PC-3 (cell line): ENCODE data around the gene ALDH7A1. TPM values are rescaled to one million over a fixed set of nuclear protein-coding genes. Genes with fewer than 3 reads are reported as not detected.

Experiments used
- ATAC-seq: fragments of 200-7000 bp; cut with Tn5 transposase; 2 replicates; pipeline ENCODE4 v1.9.1; 2020; ENCODE audit warnings: mild to moderate bottlenecking, moderate library complexity
- BruUV-seq: library from RNA; stranded (reverse); fragments of 400-500 nt; replicated peaks from 2 replicates; lab custom pipeline; 2021; lab: Mats Ljungman, UMichigan
- CTCF ChIA-PET: fragments of 300-600 bp; sonication (Branson Sonifier 250); formaldehyde crosslinking; loops from one replicate; lab custom pipeline; 2022; ENCODE audit warnings: antibody characterized with exemption; lab: Charles Lee
- POLR2A ChIA-PET: fragments of 300-600 bp; sonication (Branson Sonifier 250); formaldehyde crosslinking; loops from one replicate; lab custom pipeline; 2022; ENCODE audit warnings: antibody characterized with exemption; ENCODE audit not compliant: unreplicated experiment; lab: Charles Lee
- DNase-seq: peaks from one replicate; pipeline ENCODE4 v3.0.0-alpha.2; 2015
- H2AFZ ChIP-seq: fragments of 300-600 bp; sonication (generic); 2 replicates; pipeline ENCODE4 v1.6.0; 2016; ENCODE audit warnings: antibody characterized with exemption, low read length
- H3F3A ChIP-seq: fragments of 300-600 bp; sonication (generic); one replicate; pipeline ENCODE4 v1.6.0; 2017; ENCODE audit warnings: antibody characterized with exemption, low read length, control low read depth, mild to moderate bottlenecking; ENCODE audit not compliant: unreplicated experiment
- H3K27ac ChIP-seq: fragments of 300-600 bp; sonication (generic); 2 replicates; pipeline ENCODE4 v1.5.1; 2016; ENCODE audit warnings: mild to moderate bottlenecking, low read length
- H3K27me3 ChIP-seq: fragments of 300-600 bp; sonication (generic); 2 replicates; pipeline ENCODE4 v1.6.1; 2016; ENCODE audit warnings: low read length, mixed read lengths
- H3K36me3 ChIP-seq: fragments of 300-600 bp; sonication (generic); 2 replicates; pipeline ENCODE4 v1.6.1; 2016; ENCODE audit warnings: low read depth, mixed run types, low read length, mixed read lengths
- H3K4me1 ChIP-seq: fragments of 300-600 bp; sonication (generic); 2 replicates; pipeline ENCODE4 v1.5.1; 2016; ENCODE audit warnings: low read length; ENCODE audit not compliant: insufficient read depth
- H3K4me2 ChIP-seq: fragments of 300-600 bp; sonication (generic); 2 replicates; pipeline ENCODE4 v1.6.0; 2016; ENCODE audit warnings: low read length
- H3K4me3 ChIP-seq: fragments of 300-600 bp; sonication (generic); 2 replicates; pipeline ENCODE4 v1.5.1; 2016; ENCODE audit warnings: mild to moderate bottlenecking, low read length, mixed read lengths
- H3K79me2 ChIP-seq: fragments of 300-600 bp; sonication (generic); 2 replicates; pipeline ENCODE4 v1.6.1; 2017; ENCODE audit warnings: low read length, mixed read lengths
- H3K9ac ChIP-seq: fragments of 300-600 bp; sonication (generic); 2 replicates; pipeline ENCODE4 v1.6.0; 2016; ENCODE audit warnings: mild to moderate bottlenecking, low read length
- H3K9me2 ChIP-seq: fragments of 300-600 bp; sonication (generic); replicated peaks from 2 replicates; pipeline ENCODE4 v1.6.1; 2016; ENCODE audit warnings: mixed run types, low read length, mixed read lengths
- H3K9me3 ChIP-seq: fragments of 300-600 bp; sonication (generic); 2 replicates; pipeline ENCODE4 v1.6.1; 2016; ENCODE audit warnings: low read length, mixed read lengths
- H4K20me1 ChIP-seq: fragments of 300-600 bp; sonication (generic); 2 replicates; pipeline ENCODE4 v1.6.1; 2016; ENCODE audit warnings: low read length, mixed read lengths
- CTCF ChIP-seq: fragments of 300-600 bp; sonication (generic); conservative IDR thresholded peaks from 2 replicates; pipeline ENCODE4 v1.5.1; 2017; ENCODE audit warnings: antibody characterized with exemption, low read depth, mild to moderate bottlenecking, low read length
- EZH2 ChIP-seq: fragments of 300-600 bp; sonication (generic); IDR thresholded peaks from one replicate; pipeline ENCODE4 v1.6.1; 2017; ENCODE audit warnings: antibody characterized with exemption, mild to moderate bottlenecking, low read length; ENCODE audit not compliant: unreplicated experiment
- EZH2phosphoT487 ChIP-seq: fragments of 300-600 bp; sonication (generic); IDR thresholded peaks from 2 replicates; pipeline ENCODE4 v1.6.1; 2018; ENCODE audit warnings: mild to moderate bottlenecking, antibody characterized with exemption, low read length, borderline replicate concordance
- intact Hi-C: fragments of 100-400 bp; cut with micrococcal nuclease; formaldehyde crosslinking; loops from 2 replicates; pipeline ENCODE4 v1.9.0; 2023
- total RNA-seq: library from RNA; depleted of rRNA; stranded (reverse); fragments of >200 nt; gene quantifications from 2 replicates; pipeline ENCODE4 v1.2.3, GENCODE V29; 2014

Gene ALDH7A1
- total RNA-seq, 1 experiment from 2014 or later = 45.9 TPM

GRCh38 chr5:126499278-126499677, 95.7 kb downstream of the ALDH7A1 start:
- no peak overlapping the region for H2AFZ ChIP-seq
- H3K4me3 ChIP-seq = no peak overlapping the region
- no peak overlapping the region for H3K4me2 ChIP-seq
- no peaks in the 10 kb centered on the region for H3K79me2 ChIP-seq
- H3K27me3 ChIP-seq = no peaks in the 10 kb centered on the region
- peaks cover 5% of the 10 kb centered on the region; the same call in 1 of the 2 replicates for H3K4me1 ChIP-seq
- no peak for DNase-seq
- no TSS peak for BruUV-seq
- H3K36me3 ChIP-seq = peaks cover 3% of the 10 kb centered on the region; the same call in 1 of the 2 replicates
- H4K20me1 ChIP-seq = no peaks in the 10 kb centered on the region
- no peak overlapping the region for H3K9ac ChIP-seq
- H3K27ac ChIP-seq = no peak overlapping the region
- CTCF ChIA-PET = interaction anchor here (1.2 kb wide), 1 partner anchor 75 kb away, joined by 3 read pairs; the partner anchor contains the start of gene GRAMD2B
- POLR2A ChIA-PET = no interaction called here
- intact Hi-C loops = loop anchor here (5.0 kb wide), 1 partner anchor 38 kb away; no protein-coding TSS in a partner anchor
- TF ChIP-seq EZH2 (no peak), CTCF (no peak), EZH2phosphoT487 (no peak)
- no peaks in the 10 kb centered on the region for H3F3A ChIP-seq
- H3K9me2 ChIP-seq = no peaks in the 10 kb centered on the region
- ATAC-seq = no peak
- H3K9me3 ChIP-seq = no peaks in the 10 kb centered on the region

GRCh38 chr5:126497506-126497905, 97.5 kb downstream of the ALDH7A1 start:
- no peak overlapping the region for H2AFZ ChIP-seq
- H3K9me3 ChIP-seq = no peaks in the 10 kb centered on the region
- no peak overlapping the region for H3K27ac ChIP-seq
- ATAC-seq (no peak), DNase-seq (no peak)
- CTCF ChIA-PET = no interaction called here
- H3K36me3 ChIP-seq = peaks cover 14% of the 10 kb centered on the region
- no peak for TF ChIP-seq EZH2phosphoT487
- TF ChIP-seq CTCF = no peak
- TF ChIP-seq EZH2 = no peak
- H3K79me2 ChIP-seq = no peaks in the 10 kb centered on the region
- H3K4me2 ChIP-seq = no peak overlapping the region
- BruUV-seq = no TSS peak
- no peaks in the 10 kb centered on the region for H3F3A ChIP-seq
- POLR2A ChIA-PET = no interaction called here
- H4K20me1 ChIP-seq = no peaks in the 10 kb centered on the region
- no peaks in the 10 kb centered on the region for H3K9me2 ChIP-seq
- H3K27me3 ChIP-seq = no peaks in the 10 kb centered on the region
- intact Hi-C loops = loop anchor here (5.0 kb wide), 1 partner anchor 40 kb away; no protein-coding TSS in a partner anchor
- no peak overlapping the region for H3K4me3 ChIP-seq
- H3K9ac ChIP-seq = no peak overlapping the region
- H3K4me1 ChIP-seq = no peaks in the 10 kb centered on the region

- ChIA-PET CTCF (no interaction called here), POLR2A (no interaction called here)
- Histone ChIP-seq H3K4me1 (no peaks in the 10 kb centered on the region), H3F3A (no peaks in the 10 kb centered on the region), H3K9ac (no peak overlapping the region), H3K4me3 (no peak overlapping the region), H4K20me1 (no peaks in the 10 kb centered on the region), H3K79me2 (no peaks in the 10 kb centered on the region), H3K27ac (no peak overlapping the region), H2AFZ (no peak overlapping the region), H3K27me3 (no peaks in the 10 kb centered on the region), H3K36me3 (peaks cover 25% of the 10 kb centered on the region), H3K9me3 (no peaks in the 10 kb centered on the region), H3K9me2 (no peaks in the 10 kb centered on the region), H3K4me2 (no peak overlapping the region)
- ATAC-seq (no peak), DNase-seq (no peak)
- no TSS peak for BruUV-seq
- intact Hi-C loops = no loop called here
- no peak for TF ChIP-seq EZH2
- no peak for TF ChIP-seq EZH2phosphoT487
- TF ChIP-seq CTCF = no peak
Observed at GRCh38 chr5:126494393-126494792, 100.6 kb downstream of the ALDH7A1 start.
